Prostate gland (tissue), 2 donors: ENCODE measurements around the gene LPAR1.

ENCODE experiments used
- CTCF ChIP-seq, 4 experiments: fragments of 200-600 bp in 2 of 4; fragments of 450-650 bp in 2 of 4; sonication (generic) in 2 of 4; IDR thresholded peaks; 1 replicate in 3 of 4; 2 replicates in 1 of 4; pipeline ENCODE4 v1.5.1; 2016 to 2019; ENCODE audit warnings: antibody characterized with exemption in 4 of 4, mild to moderate bottlenecking in 2 of 4, moderate library complexity in 2 of 4
- POLR2A ChIP-seq: fragments of 450-650 bp; IDR thresholded peaks from one replicate; pipeline ENCODE4 v1.6.1; 2016; ENCODE audit warnings: antibody characterized with exemption, mild to moderate bottlenecking

- TF ChIP-seq CTCF (IDR thresholded peaks at IDR 0.05): no peak
- no peak for TF ChIP-seq POLR2A
Observed at GRCh38 chr9:110835859-110836271, 202.4 kb downstream of the LPAR1 start.
